ENCODE measurements around the gene POLA2. TPM values are rescaled to one million over a fixed set of nuclear protein-coding genes. Genes with fewer than 3 reads are reported as not detected.

Gene POLA2
- total RNA-seq, 1 experiment from 2014 or later, result 37.7 TPM

GRCh38 chr11:65260302-65260701 lies 1.5 kb upstream of the POLA2 start:
- Mint-ChIP-seq H3K9me3 (no peaks in the 10 kb centered on the region), H3K4me3 (no peak overlapping the region), H3K27me3 (ENCODE audit: low read depth) (peaks cover 3% of the 10 kb centered on the region; the same call in 1 of the 2 replicates), H3K4me1 (peaks cover 17 to 21% of the 10 kb centered on the region in 2 experiments), H3K36me3 (ENCODE audit: insufficient read depth in 1 of 3, low read depth in 3 of 3) (peaks cover 9 to 19% (median 15%) of the 10 kb centered on the region in 3 experiments; a peak in 6 of 7 replicates), H3K27ac (no peak overlapping the region)
- Histone ChIP-seq H3T11ph (ENCODE audit: low read length) (no peak overlapping the region), H3K56ac (ENCODE audit: insufficient read length, low read depth, low read length) (no peak overlapping the region), H3K9me3 (ENCODE audit: control insufficient read depth, low read depth, low read length) (no peaks in the 10 kb centered on the region), H3K23me2 (ENCODE audit: insufficient read length, low read depth, low read length, poor library complexity, severe bottlenecking) (peaks cover 13% of the 10 kb centered on the region), H4K5ac (ENCODE audit: insufficient read length, low read depth, low read length) (no peak overlapping the region), H3K18ac (ENCODE audit: insufficient read length, low read depth, low read length) (no peak overlapping the region), H2BK20ac (ENCODE audit: low read depth, low read length, poor library complexity, severe bottlenecking) (no peak overlapping the region), H2AK5ac (ENCODE audit: insufficient read length, low read length) (no peak overlapping the region), H3K79me2 (ENCODE audit: insufficient read depth, low read length) (peaks cover 7% of the 10 kb centered on the region; the same call in 1 of the 2 replicates), H3K23ac (ENCODE audit: insufficient read length, low read depth, low read length) (no peak overlapping the region), H2AFZ (ENCODE audit: low read length) (no peak overlapping the region), H3K4me2 (ENCODE audit: insufficient read depth, insufficient read length, low read length) (no peak overlapping the region), H4K8ac (replicated peaks; ENCODE audit: insufficient read length, low read depth, low read length) (no peak overlapping the region), H2BK15ac (ENCODE audit: low read depth, low read length) (no peak overlapping the region), H3K14ac (ENCODE audit: insufficient read depth, low read length) (no peak overlapping the region), H4K20me1 (ENCODE audit: control insufficient read depth, insufficient read depth, insufficient read length) (no peaks in the 10 kb centered on the region), H2BK12ac (ENCODE audit: insufficient read length, low read depth, low read length) (no peak overlapping the region), H4K91ac (ENCODE audit: insufficient read length, low read depth, low read length) (no peak overlapping the region), H2BK120ac (ENCODE audit: low read depth, low read length, poor library complexity, severe bottlenecking) (no peak overlapping the region), H3K27me3 (ENCODE audit: insufficient read depth, low read length) (no peaks in the 10 kb centered on the region), H3K79me1 (ENCODE audit: insufficient read depth, low read depth, low read length, poor library complexity, severe bottlenecking) (no peaks in the 10 kb centered on the region), H3K4ac (ENCODE audit: low read depth, low read length) (no peak overlapping the region), H3K4me1 (ENCODE audit: insufficient read depth, low read length) (0 out of 2 replicates have a peak, but pooled peaks cover 3% of the 10 kb centered on the region), H2BK5ac (ENCODE audit: insufficient read length, low read length) (no peak overlapping the region), H3K9ac (ENCODE audit: extremely low read depth, insufficient read length, low read length) (no peak overlapping the region), H3K27ac (ENCODE audit: insufficient read length, low read depth, low read length) (no peak overlapping the region)
- no peak for TF ChIP-seq CTCF (conservative IDR thresholded peaks at IDR 0.05)
- no peak for DNase-seq
- WGBS (ENCODE audit: extremely low coverage, insufficient read length, low lambda C conversion rate), result no CpG with 5 or more reads among the region's 17 CpGs

Data from H9 (cell line).